DOHH2 (cell line): Measurements from ENCODE around the gene PKHD1.

Experiments used
- H3F3A ChIP-seq: fragments of 200-600 bp; sonication (generic), shearing (Covaris generic); 2 replicates; pipeline ENCODE4 v1.6.0; 2016; ENCODE audit warnings: antibody characterized with exemption, mild to moderate bottlenecking; ENCODE audit not compliant: control insufficient read depth, insufficient read depth
- H3K27ac ChIP-seq: fragments of 200-600 bp; sonication (generic); 2 replicates; pipeline ENCODE4 v1.5.1; 2014; ENCODE audit warnings: low read depth, mild to moderate bottlenecking, low read length, moderate library complexity
- H3K27me3 ChIP-seq: fragments of 200-600 bp; sonication (generic); 2 replicates; pipeline ENCODE4 v1.6.1; 2014; ENCODE audit warnings: mild to moderate bottlenecking, low read length, mixed read lengths; ENCODE audit not compliant: control insufficient read depth
- H3K36me3 ChIP-seq: fragments of 200-600 bp; sonication (generic); 2 replicates; pipeline ENCODE4 v1.6.1; 2014; ENCODE audit warnings: mild to moderate bottlenecking, low read length, moderate library complexity, mixed read lengths; ENCODE audit not compliant: control insufficient read depth
- H3K4me1 ChIP-seq: fragments of 200-600 bp; sonication (generic); 2 replicates; pipeline ENCODE4 v1.6.1; 2014; ENCODE audit warnings: mild to moderate bottlenecking, low read length, mixed read lengths; ENCODE audit not compliant: control insufficient read depth
- H3K4me2 ChIP-seq: fragments of 200-600 bp; sonication (generic); 2 replicates; pipeline ENCODE4 v1.6.0; 2014; ENCODE audit warnings: mild to moderate bottlenecking, low read length, moderate library complexity
- H3K4me3 ChIP-seq: fragments of 200-600 bp; sonication (generic); 2 replicates; pipeline ENCODE4 v1.5.1; 2014; ENCODE audit warnings: mild to moderate bottlenecking, low read length, mixed read lengths
- H3K79me2 ChIP-seq: fragments of 200-600 bp; sonication (generic); 2 replicates; pipeline ENCODE4 v1.6.1; 2014; ENCODE audit warnings: mild to moderate bottlenecking, low read length, mixed read lengths; ENCODE audit not compliant: control insufficient read depth
- H3K9me2 ChIP-seq: fragments of 200-600 bp; sonication (generic); replicated peaks from 2 replicates; pipeline ENCODE4 v1.6.1; 2014; ENCODE audit warnings: mild to moderate bottlenecking, low read length, mixed read lengths; ENCODE audit not compliant: control insufficient read depth
- H3K9me3 ChIP-seq: fragments of 200-600 bp; sonication (generic); 2 replicates; pipeline ENCODE4 v1.6.1; 2014; ENCODE audit warnings: antibody characterized with exemption, low read length, mixed read lengths; ENCODE audit not compliant: control insufficient read depth, insufficient read depth
- H4K20me1 ChIP-seq: fragments of 200-600 bp; sonication (generic); 2 replicates; pipeline ENCODE4 v1.6.0; 2014; ENCODE audit warnings: low read depth, mild to moderate bottlenecking, antibody characterized with exemption, low read length, moderate library complexity; ENCODE audit not compliant: control insufficient read depth, insufficient read depth
- CTCF ChIP-seq: fragments of 200-600 bp; sonication (generic); IDR thresholded peaks from one replicate; pipeline ENCODE4 v1.5.1; 2014; ENCODE audit warnings: antibody characterized with exemption, mild to moderate bottlenecking, low read depth, low read length; ENCODE audit not compliant: poor library complexity, severe bottlenecking
- EZH2phosphoT487 ChIP-seq: fragments of 200-600 bp; sonication (generic); IDR thresholded peaks from 2 replicates; pipeline ENCODE4 v1.6.1; 2017; ENCODE audit warnings: borderline replicate concordance, mild to moderate bottlenecking, antibody characterized with exemption, low read length, moderate library complexity, mixed read lengths

The PKHD1 gene

GRCh38 chr6:51618563-51618962 lies 468.9 kb downstream of the PKHD1 start:
- Histone ChIP-seq H4K20me1 (no peaks in the 10 kb centered on the region), H3K9me2 (no peaks in the 10 kb centered on the region), H3K36me3 (no peaks in the 10 kb centered on the region), H3K4me1 (no peaks in the 10 kb centered on the region), H3K79me2 (no peaks in the 10 kb centered on the region), H3K9me3 (no peaks in the 10 kb centered on the region), H3K27ac (no peak overlapping the region), H3K4me3 (no peak overlapping the region), H3K4me2 (no peak overlapping the region), H3F3A (no peaks in the 10 kb centered on the region), H3K27me3 (no peaks in the 10 kb centered on the region)
- TF ChIP-seq EZH2phosphoT487 (no peak), CTCF (peak; percentile 64)

DNA sequence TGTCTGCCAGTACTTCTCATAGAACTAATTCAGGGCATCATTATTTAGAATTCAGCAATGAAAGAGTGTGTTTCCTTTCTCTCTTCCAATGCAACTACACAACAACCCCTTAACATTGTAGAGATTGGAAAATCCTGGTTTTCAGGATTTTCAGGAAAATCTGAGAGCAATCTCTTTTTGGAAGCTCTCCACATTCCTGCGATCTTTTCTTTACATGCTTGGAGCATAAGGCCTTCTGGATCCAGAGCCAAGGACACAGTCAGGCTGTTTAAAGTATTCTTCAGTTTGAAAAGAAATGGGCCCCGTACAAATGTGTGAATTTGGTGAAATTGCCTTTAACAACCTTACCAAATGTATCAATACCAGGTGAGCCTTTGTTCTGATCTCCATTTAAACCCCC lies 469.7 kb downstream of the PKHD1 start:
- H3K4me2 ChIP-seq = no peak overlapping the region
- H3K4me3 ChIP-seq = no peak overlapping the region
- no peaks in the 10 kb centered on the region for H3K79me2 ChIP-seq
- no peaks in the 10 kb centered on the region for H3K9me2 ChIP-seq
- no peaks in the 10 kb centered on the region for H3K36me3 ChIP-seq
- no peaks in the 10 kb centered on the region for H3K27me3 ChIP-seq
- H3F3A ChIP-seq = no peaks in the 10 kb centered on the region
- no peak for TF ChIP-seq CTCF
- TF ChIP-seq EZH2phosphoT487 = no peak
- no peaks in the 10 kb centered on the region for H3K9me3 ChIP-seq
- H3K4me1 ChIP-seq = no peaks in the 10 kb centered on the region
- H4K20me1 ChIP-seq = no peaks in the 10 kb centered on the region
- H3K27ac ChIP-seq = no peak overlapping the region

DNA sequence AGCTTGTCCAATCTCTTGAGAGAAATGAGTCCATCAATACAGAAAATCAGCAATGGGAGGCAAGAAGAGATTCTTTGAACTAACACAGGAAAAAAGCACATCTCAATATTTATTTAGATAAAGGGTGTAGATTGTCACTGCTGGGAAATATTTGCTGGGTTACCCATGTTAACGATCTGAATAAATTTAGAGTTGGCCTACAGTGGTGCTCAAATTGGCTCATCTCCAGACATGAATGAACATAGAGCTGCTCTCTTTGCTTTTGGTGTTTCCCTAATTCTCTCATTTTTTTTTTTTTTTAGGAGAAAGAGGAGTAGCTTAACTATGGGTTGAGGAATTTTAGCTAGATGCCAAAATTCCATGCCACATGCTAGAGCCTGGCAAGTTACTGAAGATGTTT lies 471.2 kb downstream of the PKHD1 start:
- no peaks in the 10 kb centered on the region for H3F3A ChIP-seq
- TF ChIP-seq CTCF (no peak), EZH2phosphoT487 (no peak)

GRCh38 chr6:51614725-51615124 lies 472.7 kb downstream of the PKHD1 start:
- H3K4me2 ChIP-seq = no peak overlapping the region
- H3F3A ChIP-seq = no peaks in the 10 kb centered on the region
- no peak overlapping the region for H3K4me3 ChIP-seq
- H4K20me1 ChIP-seq = no peaks in the 10 kb centered on the region
- H3K9me3 ChIP-seq = no peaks in the 10 kb centered on the region
- H3K36me3 ChIP-seq = no peaks in the 10 kb centered on the region
- no peak for TF ChIP-seq EZH2phosphoT487
- no peak for TF ChIP-seq CTCF
- no peak overlapping the region for H3K27ac ChIP-seq
- no peaks in the 10 kb centered on the region for H3K27me3 ChIP-seq
- no peaks in the 10 kb centered on the region for H3K79me2 ChIP-seq
- H3K4me1 ChIP-seq = no peaks in the 10 kb centered on the region
- no peaks in the 10 kb centered on the region for H3K9me2 ChIP-seq

More for the DNA sequence above, 471.2 kb downstream of the PKHD1 start:
- Histone ChIP-seq H3K27me3 (no peaks in the 10 kb centered on the region), H4K20me1 (no peaks in the 10 kb centered on the region), H3K4me2 (no peak overlapping the region), H3K4me3 (no peak overlapping the region), H3K27ac (no peak overlapping the region), H3K79me2 (no peaks in the 10 kb centered on the region), H3K4me1 (no peaks in the 10 kb centered on the region), H3K9me2 (no peaks in the 10 kb centered on the region), H3K36me3 (no peaks in the 10 kb centered on the region), H3K9me3 (no peaks in the 10 kb centered on the region)
